Measurements from ENCODE around the gene PDE11A. TPM values are rescaled to one million over a fixed set of nuclear protein-coding genes. Genes with fewer than 3 reads are reported as not detected.

The PDE11A gene
- total RNA-seq, 2 donors from 2014 or later: not detected

DNA sequence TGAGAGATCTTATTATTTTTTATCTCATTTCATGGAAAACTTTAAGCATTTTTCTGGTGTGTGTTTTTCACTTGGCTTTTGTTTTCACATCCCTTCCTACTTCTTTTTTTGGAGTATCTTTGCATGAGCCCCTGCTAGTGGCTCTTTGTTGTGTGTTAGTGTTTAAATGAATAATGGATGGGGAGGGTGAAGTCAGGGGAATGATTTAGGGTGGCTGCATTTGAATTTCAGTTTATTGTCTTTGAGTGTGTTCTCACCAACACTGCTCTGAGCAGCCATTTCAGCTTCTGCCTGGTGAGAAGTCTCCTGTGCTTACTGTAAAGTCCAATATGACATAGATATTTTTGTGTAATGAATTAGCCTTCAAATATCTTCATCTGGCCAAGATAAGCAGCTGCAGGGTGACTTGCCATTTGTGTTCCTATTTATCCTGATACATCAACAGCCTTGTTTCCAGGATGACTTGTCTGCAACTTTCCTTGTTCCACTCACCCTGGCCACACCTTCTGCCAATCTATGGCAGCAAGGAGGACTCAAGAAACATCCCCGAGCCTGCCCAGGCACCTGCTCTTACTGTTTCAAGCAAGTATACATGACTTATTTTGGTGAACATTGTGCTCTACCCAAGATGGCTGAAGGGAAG is 182.6 kb downstream of the PDE11A start:
- Mint-ChIP-seq H3K4me3 (no peak overlapping the region), H3K4me1 (no peaks in the 10 kb centered on the region), H3K27ac (no peak overlapping the region), H3K36me3 (ENCODE audit: low read depth) (no peaks in the 10 kb centered on the region), H3K27me3 (peaks cover 18% of the 10 kb centered on the region)
- no peak for DNase-seq
- no peaks in the 10 kb centered on the region for H3K9me3 ChIP-seq (ENCODE audit: control insufficient read depth, low read length, poor library complexity, severe bottlenecking)
- ATAC-seq: no peak

DNA sequence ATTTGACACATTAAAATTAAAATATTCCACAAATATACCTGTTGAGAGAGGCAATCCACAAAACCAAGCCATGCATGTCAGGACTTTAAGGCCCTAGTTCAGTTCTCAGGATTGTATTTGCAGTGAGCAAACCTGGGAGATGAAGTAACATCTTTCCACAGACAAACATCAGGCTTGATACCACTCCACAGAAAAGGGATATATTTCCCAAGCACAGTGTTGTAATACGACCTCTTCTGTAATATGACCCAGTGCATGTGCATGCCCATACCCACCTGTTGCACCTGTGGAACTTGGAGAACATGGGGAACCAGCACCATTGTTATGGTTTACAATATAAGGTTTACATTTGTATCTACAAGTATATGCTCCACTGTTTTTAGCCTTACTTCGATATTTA is 184.0 kb downstream of the PDE11A start:
- H3K4me1 Mint-ChIP-seq: no peaks in the 10 kb centered on the region
- DNase-seq (no peak), ATAC-seq (no peak)
- H3K27me3 Mint-ChIP-seq: peaks cover 10% of the 10 kb centered on the region
- H3K36me3 Mint-ChIP-seq (ENCODE audit: low read depth): no peaks in the 10 kb centered on the region
- H3K4me3 Mint-ChIP-seq: no peak overlapping the region
- no peaks in the 10 kb centered on the region for H3K9me3 ChIP-seq (ENCODE audit: control insufficient read depth, low read length, poor library complexity, severe bottlenecking)
- no peak overlapping the region for H3K27ac Mint-ChIP-seq

DNA sequence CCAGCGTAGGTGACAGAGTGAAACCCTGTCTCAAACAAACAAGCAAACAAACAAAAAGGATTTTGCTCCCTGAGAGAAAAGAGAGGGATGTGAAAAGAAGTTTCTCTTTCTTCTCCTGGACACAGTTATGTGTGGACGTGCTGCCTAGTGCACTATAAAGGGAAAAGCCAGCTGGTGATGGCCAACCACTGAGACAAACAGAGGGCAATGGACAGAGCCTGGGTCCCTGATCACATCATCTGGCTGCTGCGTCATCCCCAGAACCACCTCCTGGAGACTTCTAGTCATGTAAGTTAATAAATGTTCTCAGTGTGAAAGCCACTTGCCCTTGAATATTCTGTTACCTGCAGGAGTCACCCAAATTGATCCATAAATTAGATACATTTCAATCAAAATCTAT is 184.9 kb downstream of the PDE11A start:
- ATAC-seq (no peak), DNase-seq (no peak)
- Mint-ChIP-seq H3K27me3 (peaks cover 2% of the 10 kb centered on the region), H3K27ac (no peak overlapping the region), H3K4me3 (no peak overlapping the region), H3K4me1 (no peaks in the 10 kb centered on the region), H3K36me3 (ENCODE audit: low read depth) (no peaks in the 10 kb centered on the region)
- H3K9me3 ChIP-seq (ENCODE audit: control insufficient read depth, low read length, poor library complexity, severe bottlenecking): no peaks in the 10 kb centered on the region

GRCh38 chr2:177886824-177887223 is 185.8 kb downstream of the PDE11A start:
- no peak overlapping the region for H3K27ac Mint-ChIP-seq

GRCh38 chr2:177885828-177886466 is 186.6 kb downstream of the PDE11A start:
- H3K9me3 ChIP-seq (ENCODE audit: control insufficient read depth, low read length, poor library complexity, severe bottlenecking): no peaks in the 10 kb centered on the region
- ATAC-seq: no peak
- no peak overlapping the region for H3K27ac Mint-ChIP-seq
- no peaks in the 10 kb centered on the region for H3K27me3 Mint-ChIP-seq
- H3K4me1 Mint-ChIP-seq: no peaks in the 10 kb centered on the region
- H3K36me3 Mint-ChIP-seq (ENCODE audit: low read depth): no peaks in the 10 kb centered on the region
- no peak for DNase-seq
- H3K4me3 Mint-ChIP-seq: no peak overlapping the region

More at GRCh38 chr2:177886824-177887223, 185.8 kb downstream of the PDE11A start:
- H3K4me1 Mint-ChIP-seq: no peaks in the 10 kb centered on the region
- H3K4me3 Mint-ChIP-seq: no peak overlapping the region
- H3K9me3 ChIP-seq (ENCODE audit: control insufficient read depth, low read length, poor library complexity, severe bottlenecking): no peaks in the 10 kb centered on the region
- no peaks in the 10 kb centered on the region for H3K27me3 Mint-ChIP-seq
- no peak for DNase-seq
- no peaks in the 10 kb centered on the region for H3K36me3 Mint-ChIP-seq (ENCODE audit: low read depth)
- no peak for ATAC-seq

- no peak for ATAC-seq
- H3K36me3 Mint-ChIP-seq (ENCODE audit: low read depth): no peaks in the 10 kb centered on the region
- no peaks in the 10 kb centered on the region for H3K9me3 ChIP-seq (ENCODE audit: control insufficient read depth, low read length, poor library complexity, severe bottlenecking)
- no peak overlapping the region for H3K4me3 Mint-ChIP-seq
- DNase-seq: no peak
- no peaks in the 10 kb centered on the region for H3K27me3 Mint-ChIP-seq
- H3K27ac Mint-ChIP-seq: no peak overlapping the region
- H3K4me1 Mint-ChIP-seq: no peaks in the 10 kb centered on the region
Observed at GRCh38 chr2:177883177-177883576, 189.4 kb downstream of the PDE11A start.

DNA sequence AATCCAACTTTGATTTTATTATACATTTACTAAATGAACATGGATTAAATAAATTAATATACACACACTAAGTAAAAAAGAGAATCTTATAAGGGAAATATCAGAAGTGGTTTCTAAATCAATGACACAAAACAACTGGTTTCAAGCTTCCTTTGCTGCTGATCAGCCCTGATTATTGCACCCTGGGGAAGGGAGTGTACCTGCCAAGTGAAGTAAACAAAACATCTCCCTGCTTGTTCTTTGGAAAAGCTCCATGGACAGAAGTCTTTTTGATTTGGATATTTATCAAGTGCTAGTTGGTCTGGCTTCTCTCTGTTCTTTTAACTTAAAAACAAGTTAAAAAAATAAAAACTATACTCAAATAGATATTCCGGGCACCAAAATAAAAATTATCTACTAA is 190.1 kb downstream of the PDE11A start:
- no peak overlapping the region for H3K4me3 Mint-ChIP-seq
- no peak for ATAC-seq
- DNase-seq: no peak
- H3K36me3 Mint-ChIP-seq (ENCODE audit: low read depth): no peaks in the 10 kb centered on the region
- no peaks in the 10 kb centered on the region for H3K27me3 Mint-ChIP-seq
- no peak overlapping the region for H3K27ac Mint-ChIP-seq
- no peaks in the 10 kb centered on the region for H3K9me3 ChIP-seq (ENCODE audit: control insufficient read depth, low read length, poor library complexity, severe bottlenecking)
- no peaks in the 10 kb centered on the region for H3K4me1 Mint-ChIP-seq

DNA sequence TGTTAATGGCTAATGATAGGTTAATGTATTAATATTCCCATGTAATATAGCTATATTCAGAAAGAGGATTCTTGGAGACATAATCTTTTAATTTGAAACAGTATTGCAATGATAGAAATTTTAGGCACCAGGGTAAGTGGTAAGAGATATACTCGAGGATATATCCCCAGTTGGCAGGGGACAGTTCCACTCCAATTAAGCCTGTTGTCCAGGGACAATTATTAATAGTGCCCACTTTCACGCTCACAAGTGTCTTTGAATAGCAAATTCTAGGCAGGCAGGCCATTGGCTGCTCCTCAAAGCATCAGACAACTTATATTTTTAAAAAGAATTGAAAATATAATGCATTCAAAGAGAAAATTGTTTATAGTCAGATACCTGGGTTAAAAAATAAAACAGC is 190.7 kb downstream of the PDE11A start:
- Mint-ChIP-seq H3K4me3 (no peak overlapping the region), H3K36me3 (ENCODE audit: low read depth) (no peaks in the 10 kb centered on the region), H3K27me3 (no peaks in the 10 kb centered on the region), H3K4me1 (no peaks in the 10 kb centered on the region), H3K27ac (no peak overlapping the region)
- ATAC-seq: no peak
- no peaks in the 10 kb centered on the region for H3K9me3 ChIP-seq (ENCODE audit: control insufficient read depth, low read length, poor library complexity, severe bottlenecking)
- DNase-seq: no peak

DNA sequence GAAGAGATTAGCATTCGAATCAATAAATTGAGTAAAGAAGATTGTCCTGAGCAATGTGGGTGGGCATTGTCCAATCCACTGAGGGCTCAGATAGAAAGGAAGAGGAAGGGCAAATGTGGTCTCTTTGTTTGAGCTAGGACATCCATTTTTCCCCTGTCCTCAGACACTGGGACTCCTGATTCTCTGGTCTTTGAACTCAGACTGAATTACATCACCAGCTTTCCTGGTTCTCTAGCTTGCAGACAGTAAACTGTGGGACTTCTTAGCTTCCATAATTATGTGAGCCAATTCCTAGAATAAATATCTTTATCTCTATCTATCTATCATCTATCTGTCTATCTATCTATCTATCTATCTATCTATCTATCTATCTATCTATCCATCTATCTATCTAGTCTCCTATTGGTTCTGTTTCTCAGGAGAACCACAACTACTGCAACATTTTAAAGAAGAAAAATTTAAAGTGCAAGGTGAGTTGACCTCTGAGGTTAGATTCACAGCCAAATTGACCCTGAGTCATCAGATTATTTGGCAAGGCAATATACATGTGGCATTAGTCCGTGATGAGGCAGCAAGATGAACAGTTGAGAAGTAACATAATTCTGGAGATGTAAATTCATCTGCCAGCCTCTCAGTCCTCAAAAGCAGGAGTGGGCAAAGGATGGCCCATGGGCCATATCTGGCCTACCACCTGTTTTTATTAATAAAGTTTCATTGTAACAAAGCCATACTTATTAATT is 191.4 kb downstream of the PDE11A start:
- Mint-ChIP-seq H3K27me3 (no peaks in the 10 kb centered on the region), H3K4me1 (no peaks in the 10 kb centered on the region), H3K4me3 (no peak overlapping the region), H3K36me3 (ENCODE audit: low read depth) (no peaks in the 10 kb centered on the region), H3K27ac (no peak overlapping the region)
- no peaks in the 10 kb centered on the region for H3K9me3 ChIP-seq (ENCODE audit: control insufficient read depth, low read length, poor library complexity, severe bottlenecking)
- DNase-seq: no peak
- ATAC-seq: no peak

- H3K27ac Mint-ChIP-seq: no peak overlapping the region
- DNase-seq: no peak
- H3K36me3 Mint-ChIP-seq (ENCODE audit: low read depth): no peaks in the 10 kb centered on the region
- no peak for ATAC-seq
- H3K27me3 Mint-ChIP-seq: no peaks in the 10 kb centered on the region
- H3K9me3 ChIP-seq (ENCODE audit: control insufficient read depth, low read length, poor library complexity, severe bottlenecking): no peaks in the 10 kb centered on the region
- H3K4me1 Mint-ChIP-seq: no peaks in the 10 kb centered on the region
- H3K4me3 Mint-ChIP-seq: no peak overlapping the region
Observed at GRCh38 chr2:177880285-177880684, 192.3 kb downstream of the PDE11A start.

GRCh38 chr2:177876950-177877349 is 195.6 kb downstream of the PDE11A start:
- no peaks in the 10 kb centered on the region for H3K9me3 ChIP-seq (ENCODE audit: control insufficient read depth, low read length, poor library complexity, severe bottlenecking)
- H3K27ac Mint-ChIP-seq: no peak overlapping the region
- ATAC-seq (no peak), DNase-seq (no peak)
- no peak overlapping the region for H3K4me3 Mint-ChIP-seq
- no peaks in the 10 kb centered on the region for H3K36me3 Mint-ChIP-seq (ENCODE audit: low read depth)
- no peaks in the 10 kb centered on the region for H3K4me1 Mint-ChIP-seq
- peaks cover 6% of the 10 kb centered on the region for H3K27me3 Mint-ChIP-seq

DNA sequence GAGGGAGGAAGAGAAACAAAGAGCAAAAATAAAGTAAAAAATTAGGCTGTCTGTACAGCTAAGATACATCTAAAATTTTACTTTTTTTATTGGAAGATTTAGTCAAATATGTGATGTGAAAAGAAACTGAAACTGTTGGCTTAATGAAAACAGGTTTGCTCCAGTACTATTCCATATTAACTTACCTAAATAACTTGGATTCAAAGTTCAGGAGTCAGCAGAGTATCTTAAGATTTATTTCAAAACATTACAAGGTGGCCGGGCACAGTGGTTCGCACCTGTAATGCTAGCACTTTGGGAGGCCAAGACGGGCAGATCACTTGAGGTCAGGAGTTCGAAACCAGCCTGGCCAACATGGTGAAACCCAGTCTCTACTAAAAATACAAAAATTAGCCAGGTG is 197.9 kb downstream of the PDE11A start:
- Mint-ChIP-seq H3K36me3 (ENCODE audit: low read depth) (no peaks in the 10 kb centered on the region), H3K4me1 (no peaks in the 10 kb centered on the region), H3K27ac (no peak overlapping the region), H3K4me3 (no peak overlapping the region), H3K27me3 (peaks cover 14% of the 10 kb centered on the region)
- DNase-seq (no peak), ATAC-seq (no peak)
- H3K9me3 ChIP-seq (ENCODE audit: control insufficient read depth, low read length, poor library complexity, severe bottlenecking): no peaks in the 10 kb centered on the region

DNA sequence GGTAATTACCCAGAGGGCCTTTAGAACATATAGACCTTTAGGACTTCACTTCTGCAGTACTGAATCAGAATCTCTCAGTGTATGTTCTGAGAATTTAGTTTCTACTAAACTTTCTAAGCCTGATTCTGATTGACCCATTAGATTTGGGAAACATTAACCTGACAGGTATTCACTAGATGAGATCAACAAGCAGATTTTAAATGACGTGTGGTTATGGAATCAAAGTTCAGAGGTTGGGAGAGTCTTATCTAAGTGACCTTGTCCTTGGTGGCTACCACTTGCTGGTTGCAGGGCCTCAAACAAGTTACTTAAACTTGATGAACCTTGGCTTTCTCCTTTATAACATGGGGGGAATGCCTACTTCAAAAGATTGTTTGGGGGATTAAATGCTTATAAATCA is 198.7 kb downstream of the PDE11A start:
- ATAC-seq: no peak

More for the DNA sequence above, 198.7 kb downstream of the PDE11A start:
- DNase-seq: no peak
- no peak overlapping the region for H3K27ac Mint-ChIP-seq
- H3K9me3 ChIP-seq (ENCODE audit: control insufficient read depth, low read length, poor library complexity, severe bottlenecking): no peaks in the 10 kb centered on the region
- peaks cover 14% of the 10 kb centered on the region for H3K27me3 Mint-ChIP-seq
- H3K4me3 Mint-ChIP-seq: no peak overlapping the region
- H3K36me3 Mint-ChIP-seq (ENCODE audit: low read depth): no peaks in the 10 kb centered on the region
- H3K4me1 Mint-ChIP-seq: no peaks in the 10 kb centered on the region

All from T-helper 17 cell (primary cell).